ENCODE results near the gene DOCK3.
"Not testable (repeated sequence)": the region's sequence is repeated elsewhere in the genome, so short reads cannot be mapped to it uniquely, and the experiment has no call there.

The DOCK3 gene

DNA sequence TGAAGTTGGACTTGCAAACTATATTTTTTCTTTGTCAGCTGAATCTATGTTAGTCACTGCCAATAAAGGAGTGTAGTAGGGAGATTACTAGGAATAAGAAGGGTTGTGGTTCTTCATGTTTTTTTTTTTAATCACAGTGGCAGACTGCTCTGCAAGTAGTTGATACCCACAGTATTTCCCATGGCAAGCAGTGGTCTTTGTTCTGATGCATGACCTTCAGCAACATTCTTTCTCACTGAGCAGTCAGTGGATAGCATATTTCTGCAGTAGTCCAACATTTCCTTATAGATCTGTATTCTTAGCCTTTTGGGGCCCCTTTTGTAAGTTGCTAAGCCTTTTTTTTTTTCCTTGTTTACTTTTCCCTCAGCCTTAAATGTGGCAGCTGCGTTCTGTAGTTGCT lies 151.1 kb downstream of the DOCK3 start:
- no peak for DNase-seq (ENCODE audit: low read depth)
- TF ChIP-seq, protein P1, sequence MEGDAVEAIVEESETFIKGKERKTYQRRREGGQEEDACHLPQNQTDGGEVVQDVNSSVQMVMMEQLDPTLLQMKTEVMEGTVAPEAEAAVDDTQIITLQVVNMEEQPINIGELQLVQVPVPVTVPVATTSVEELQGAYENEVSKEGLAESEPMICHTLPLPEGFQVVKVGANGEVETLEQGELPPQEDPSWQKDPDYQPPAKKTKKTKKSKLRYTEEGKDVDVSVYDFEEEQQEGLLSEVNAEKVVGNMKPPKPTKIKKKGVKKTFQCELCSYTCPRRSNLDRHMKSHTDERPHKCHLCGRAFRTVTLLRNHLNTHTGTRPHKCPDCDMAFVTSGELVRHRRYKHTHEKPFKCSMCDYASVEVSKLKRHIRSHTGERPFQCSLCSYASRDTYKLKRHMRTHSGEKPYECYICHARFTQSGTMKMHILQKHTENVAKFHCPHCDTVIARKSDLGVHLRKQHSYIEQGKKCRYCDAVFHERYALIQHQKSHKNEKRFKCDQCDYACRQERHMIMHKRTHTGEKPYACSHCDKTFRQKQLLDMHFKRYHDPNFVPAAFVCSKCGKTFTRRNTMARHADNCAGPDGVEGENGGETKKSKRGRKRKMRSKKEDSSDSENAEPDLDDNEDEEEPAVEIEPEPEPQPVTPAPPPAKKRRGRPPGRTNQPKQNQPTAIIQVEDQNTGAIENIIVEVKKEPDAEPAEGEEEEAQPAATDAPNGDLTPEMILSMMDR (IDR thresholded peaks at IDR 0.05; ENCODE audit: control insufficient read depth, insufficient read depth, low read depth, low read length, missing control alignments), result no peak
- H3K4me3 ChIP-seq (ENCODE audit: control insufficient read depth, low read depth, low read length), result no peak overlapping the region

DNA sequence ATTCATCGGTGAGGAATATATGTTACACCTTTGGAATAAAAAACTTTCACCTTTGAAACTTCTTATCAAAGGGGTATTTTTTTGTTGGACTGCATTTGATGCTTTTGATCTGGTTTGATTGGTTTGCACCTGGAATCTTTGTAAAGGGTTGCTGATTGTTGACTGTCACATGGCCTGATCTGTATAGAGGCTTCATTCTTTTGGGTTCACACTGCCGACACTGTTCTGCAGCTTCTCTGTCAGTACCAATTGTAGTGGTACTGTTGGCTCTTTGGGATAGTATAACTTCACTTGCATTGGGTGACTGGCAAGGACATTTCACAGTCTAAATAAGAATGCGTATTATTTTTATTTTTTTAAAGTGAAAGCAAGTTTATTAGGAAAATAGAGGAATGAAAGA lies 155.7 kb downstream of the DOCK3 start:
- no peak for DNase-seq (ENCODE audit: low read depth)
- TF ChIP-seq, protein P1 (IDR thresholded peaks at IDR 0.05; ENCODE audit: control insufficient read depth, insufficient read depth, low read depth, low read length, missing control alignments), result no peak

DNA sequence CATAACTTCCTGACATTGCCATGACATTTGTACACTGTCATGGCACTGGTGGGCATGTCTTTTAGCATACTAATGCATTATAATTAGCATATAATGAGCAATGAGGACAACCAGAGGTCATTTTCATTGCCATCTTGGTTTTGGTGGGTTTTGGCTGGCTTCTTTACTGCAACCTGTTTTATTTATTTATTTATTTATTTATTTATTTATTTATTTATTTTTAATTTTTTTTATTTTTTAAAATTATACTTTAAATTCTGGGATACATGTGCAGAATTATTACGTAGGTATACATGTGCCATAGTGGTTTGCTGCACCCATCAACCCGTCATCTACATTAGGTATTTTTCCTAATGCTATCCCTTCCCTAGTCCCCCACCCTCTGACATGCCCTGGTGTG lies 156.3 kb downstream of the DOCK3 start:
- DNase-seq (ENCODE audit: low read depth); H3K4me3 ChIP-seq (ENCODE audit: control insufficient read depth, low read depth, low read length): not testable (repeated sequence)

More for the DNA sequence above, 155.7 kb downstream of the DOCK3 start:
- no peak overlapping the region for H3K4me3 ChIP-seq (ENCODE audit: control insufficient read depth, low read depth, low read length)

DNA sequence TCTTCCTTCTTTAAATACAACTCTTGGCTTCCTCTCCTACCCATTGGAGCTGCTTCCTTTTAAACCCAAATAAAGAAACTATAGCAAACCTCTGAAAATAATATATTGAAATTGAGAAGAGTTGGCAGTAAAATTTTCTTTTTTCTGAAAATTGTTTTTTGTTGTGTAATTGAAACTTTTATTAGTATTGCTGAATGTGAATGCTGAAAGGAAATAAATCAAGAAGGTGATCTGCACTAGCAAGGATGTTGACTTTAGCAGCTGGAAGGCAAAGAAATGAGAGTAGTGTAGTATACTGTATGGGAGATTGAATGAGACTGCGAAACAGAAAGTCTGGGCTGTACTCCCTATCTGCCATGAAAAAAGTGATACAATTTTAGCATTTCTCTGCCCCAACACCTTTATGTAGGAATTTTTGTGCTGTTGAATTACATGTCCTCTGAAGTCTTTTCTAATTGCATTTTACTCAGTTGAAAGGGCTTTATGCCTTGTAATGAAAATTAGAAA lies 166.3 kb downstream of the DOCK3 start:
- H3K4me3 ChIP-seq (ENCODE audit: control insufficient read depth, low read depth, low read length), result no peak overlapping the region
- TF ChIP-seq, protein P1 (IDR thresholded peaks at IDR 0.05; ENCODE audit: control insufficient read depth, insufficient read depth, low read depth, low read length, missing control alignments), result no peak
- DNase-seq (ENCODE audit: low read depth), result no peak

DNA sequence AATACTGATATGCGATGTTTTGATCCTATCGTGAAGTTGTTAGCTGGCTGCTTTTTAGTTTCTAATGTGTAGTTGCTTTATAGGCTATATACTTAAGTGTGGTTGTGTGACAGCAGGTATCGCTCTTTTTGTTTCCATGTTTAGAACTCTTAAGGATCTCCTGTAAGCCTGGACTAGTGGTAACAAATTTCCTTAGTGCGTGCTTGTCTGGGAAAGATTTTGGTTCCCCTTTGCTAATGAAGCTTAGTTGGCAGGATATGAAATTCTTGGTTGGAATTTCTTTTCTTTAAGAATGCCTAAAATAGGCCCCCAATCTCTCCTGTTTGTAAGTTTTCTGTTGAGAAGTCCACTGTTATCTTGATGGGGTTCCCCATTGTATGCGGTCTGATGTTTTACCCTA lies 173.6 kb downstream of the DOCK3 start:
- DNase-seq (ENCODE audit: low read depth), result no peak
- TF ChIP-seq, protein P1 (IDR thresholded peaks at IDR 0.05; ENCODE audit: control insufficient read depth, insufficient read depth, low read depth, low read length, missing control alignments), result no peak
- no peak overlapping the region for H3K4me3 ChIP-seq (ENCODE audit: control insufficient read depth, low read depth, low read length)

DNA sequence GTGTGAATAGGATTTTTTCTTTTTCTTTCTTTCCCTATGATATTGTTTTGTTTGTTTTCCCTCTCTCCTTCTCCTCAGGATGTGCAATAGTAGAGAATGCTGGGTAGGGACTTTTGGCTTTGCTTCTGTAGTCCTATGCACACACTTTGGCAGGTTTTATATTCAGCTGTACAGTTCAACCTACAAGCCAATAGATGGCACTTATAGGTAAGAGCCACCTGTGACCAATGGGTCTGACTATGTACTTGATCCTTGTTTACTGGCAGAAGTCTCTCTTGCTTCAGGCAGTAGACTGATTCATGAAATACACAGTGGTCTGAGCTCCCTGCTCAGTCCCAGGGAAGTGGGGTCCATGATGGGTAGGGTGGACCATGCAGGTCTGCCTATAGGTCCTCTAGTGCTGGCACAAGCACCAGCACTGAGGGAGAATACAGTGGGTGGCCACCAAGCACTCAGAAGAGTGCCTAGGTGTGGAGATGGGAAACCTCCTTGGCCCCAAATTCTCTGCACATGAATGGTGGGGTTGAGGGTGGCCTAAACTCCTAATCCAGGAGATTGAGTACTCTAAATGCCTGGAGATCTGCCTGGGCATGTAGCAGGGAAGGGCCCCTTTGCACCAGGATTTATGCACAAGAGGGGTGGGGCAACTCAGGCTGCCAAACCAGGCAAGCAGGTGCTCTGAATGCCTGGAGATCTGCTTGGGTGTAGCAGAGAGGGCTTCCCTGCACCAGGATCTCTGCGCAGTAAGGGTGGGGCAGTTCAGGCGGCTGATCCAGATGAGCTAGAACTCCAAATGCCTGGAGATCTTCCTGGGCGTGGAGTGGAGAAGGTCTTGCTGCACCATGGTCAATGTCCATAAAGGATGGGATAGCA lies 176.1 kb downstream of the DOCK3 start:
- DNase-seq (ENCODE audit: low read depth), result no peak
- TF ChIP-seq, protein P1 (IDR thresholded peaks at IDR 0.05; ENCODE audit: control insufficient read depth, insufficient read depth, low read depth, low read length, missing control alignments), result no peak
- no peak overlapping the region for H3K4me3 ChIP-seq (ENCODE audit: control insufficient read depth, low read depth, low read length)

DNA sequence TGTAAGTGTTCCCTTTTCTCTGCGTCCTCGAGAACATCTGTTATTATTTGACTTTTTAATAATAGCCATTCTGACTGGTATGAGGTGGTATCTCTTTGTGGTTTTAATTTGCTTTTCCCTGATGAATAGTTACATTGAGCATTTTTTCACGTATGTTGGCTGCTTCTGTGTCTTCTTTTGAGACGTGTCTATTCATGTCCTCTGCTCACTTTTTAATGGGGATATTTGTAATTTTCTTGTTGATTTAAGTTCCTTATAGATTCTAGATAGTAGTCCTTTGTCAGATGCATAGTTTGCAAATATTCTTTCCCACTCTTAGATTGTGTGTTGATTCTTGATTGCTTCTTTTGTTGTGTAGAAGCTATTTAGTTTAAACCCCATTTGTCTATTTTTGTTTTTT lies 179.2 kb downstream of the DOCK3 start:
- no peak overlapping the region for H3K4me3 ChIP-seq (ENCODE audit: control insufficient read depth, low read depth, low read length)
- no peak for DNase-seq (ENCODE audit: low read depth)
- TF ChIP-seq, protein P1 (IDR thresholded peaks at IDR 0.05; ENCODE audit: control insufficient read depth, insufficient read depth, low read depth, low read length, missing control alignments), result no peak

Measured in AG09309 (cell line).